ENCODE measurements around the gene SARDH.

SARDH gene

DNA sequence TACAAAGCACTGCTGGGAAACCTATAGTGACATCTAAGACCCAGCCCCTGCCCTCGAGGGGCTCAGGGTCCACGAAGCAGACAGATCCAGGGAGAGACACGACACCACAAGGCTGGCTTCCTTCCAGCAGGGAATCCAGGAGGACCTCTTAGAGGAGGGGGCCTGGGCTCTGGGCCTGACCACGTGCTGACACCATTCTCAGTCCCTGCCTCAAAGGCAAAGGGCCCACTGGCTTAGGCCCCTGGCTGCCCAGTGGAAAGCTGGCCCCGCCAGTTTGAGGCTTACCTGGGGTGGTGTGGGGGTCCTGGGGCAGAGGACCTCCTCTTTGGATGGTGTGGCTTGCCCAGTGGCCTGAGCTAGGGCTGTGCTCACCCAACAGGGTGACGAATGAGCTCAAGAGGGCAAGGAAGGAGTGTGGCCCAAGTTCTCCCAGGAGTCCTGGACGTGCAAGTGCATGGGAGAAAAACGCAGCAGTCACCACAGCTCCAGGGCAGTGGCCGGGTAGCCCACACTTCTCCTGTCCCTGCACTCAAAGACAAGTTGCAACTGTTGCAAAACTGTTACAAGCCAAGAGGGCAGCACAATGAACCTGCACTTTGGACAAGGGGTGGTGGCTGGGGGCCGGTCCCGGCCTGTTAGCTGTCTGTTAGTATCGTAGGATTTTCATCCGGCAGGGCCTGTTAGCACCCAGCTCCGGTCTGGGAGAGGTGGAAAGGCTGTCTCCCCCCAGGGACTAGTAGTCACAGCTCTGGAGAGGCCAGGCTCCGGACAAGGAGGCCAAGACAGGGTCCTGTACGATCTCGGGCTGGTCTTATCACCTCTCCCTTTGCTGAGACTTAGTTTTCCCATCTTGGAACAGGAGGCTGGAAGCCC, 1.5 kb upstream of the SARDH start:
- Histone ChIP-seq H3K36me3 (ENCODE audit: insufficient read depth) (no peaks in the 10 kb centered on the region), H3K9ac (no peak overlapping the region), H2AFZ (ENCODE audit: low read depth) (no peak overlapping the region), H3K27me3 (ENCODE audit: insufficient read depth, low read depth) (peaks cover 76% of the 10 kb centered on the region), H3K4me2 (no peak overlapping the region), H3K79me2 (ENCODE audit: insufficient read depth, low read depth) (no peaks in the 10 kb centered on the region), H4K20me1 (ENCODE audit: insufficient read depth) (no peaks in the 10 kb centered on the region), H3K4me1 (ENCODE audit: low read depth, poor library complexity, severe bottlenecking) (no peaks in the 10 kb centered on the region), H3K4me3 (IDR thresholded peaks at IDR 0.05; ENCODE audit: insufficient read depth, low read depth, low read length) (no peak overlapping the region), H3K27ac (no peak overlapping the region)
- TF ChIP-seq, protein P1, sequence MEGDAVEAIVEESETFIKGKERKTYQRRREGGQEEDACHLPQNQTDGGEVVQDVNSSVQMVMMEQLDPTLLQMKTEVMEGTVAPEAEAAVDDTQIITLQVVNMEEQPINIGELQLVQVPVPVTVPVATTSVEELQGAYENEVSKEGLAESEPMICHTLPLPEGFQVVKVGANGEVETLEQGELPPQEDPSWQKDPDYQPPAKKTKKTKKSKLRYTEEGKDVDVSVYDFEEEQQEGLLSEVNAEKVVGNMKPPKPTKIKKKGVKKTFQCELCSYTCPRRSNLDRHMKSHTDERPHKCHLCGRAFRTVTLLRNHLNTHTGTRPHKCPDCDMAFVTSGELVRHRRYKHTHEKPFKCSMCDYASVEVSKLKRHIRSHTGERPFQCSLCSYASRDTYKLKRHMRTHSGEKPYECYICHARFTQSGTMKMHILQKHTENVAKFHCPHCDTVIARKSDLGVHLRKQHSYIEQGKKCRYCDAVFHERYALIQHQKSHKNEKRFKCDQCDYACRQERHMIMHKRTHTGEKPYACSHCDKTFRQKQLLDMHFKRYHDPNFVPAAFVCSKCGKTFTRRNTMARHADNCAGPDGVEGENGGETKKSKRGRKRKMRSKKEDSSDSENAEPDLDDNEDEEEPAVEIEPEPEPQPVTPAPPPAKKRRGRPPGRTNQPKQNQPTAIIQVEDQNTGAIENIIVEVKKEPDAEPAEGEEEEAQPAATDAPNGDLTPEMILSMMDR (conservative IDR thresholded peaks at IDR 0.05; ENCODE audit: low read depth, low read length), result no peak

DNA sequence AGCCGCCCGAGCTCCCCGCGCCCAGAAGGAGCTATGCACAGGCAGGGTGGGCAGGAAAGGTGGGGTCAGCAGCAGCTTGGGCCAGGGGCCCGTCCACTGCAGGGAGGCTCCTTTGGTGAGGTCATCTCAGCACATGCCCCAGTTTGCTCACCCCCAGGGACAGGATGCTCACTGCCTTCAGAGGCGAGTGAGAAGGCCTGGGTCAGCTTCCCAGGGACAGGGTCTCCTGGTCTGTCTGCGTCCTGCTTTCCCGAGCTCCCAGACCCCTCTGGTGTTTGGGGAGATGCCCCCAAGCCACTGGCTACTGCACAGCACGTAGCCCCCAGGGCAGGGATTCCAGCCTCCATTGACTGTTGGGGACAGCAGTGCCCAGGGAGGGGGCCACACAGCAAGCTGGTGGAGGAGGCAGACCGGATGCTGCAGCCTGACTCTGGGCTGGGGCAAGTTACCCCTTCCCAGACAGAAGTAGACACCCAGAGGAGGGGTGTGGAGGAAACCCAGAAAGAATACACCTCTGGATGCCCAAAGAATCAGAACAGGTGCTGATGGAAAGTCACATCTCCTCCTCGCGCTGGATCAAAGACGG, 581 bp upstream of the SARDH start:
- Histone ChIP-seq H4K20me1 (ENCODE audit: insufficient read depth) (no peaks in the 10 kb centered on the region), H3K4me2 (no peak overlapping the region), H3K79me2 (ENCODE audit: insufficient read depth, low read depth) (no peaks in the 10 kb centered on the region), H2AFZ (ENCODE audit: low read depth) (no peak overlapping the region), H3K9ac (no peak overlapping the region), H3K4me1 (ENCODE audit: low read depth, poor library complexity, severe bottlenecking) (no peaks in the 10 kb centered on the region), H3K4me3 (IDR thresholded peaks at IDR 0.05; ENCODE audit: insufficient read depth, low read depth, low read length) (no peak overlapping the region), H3K36me3 (ENCODE audit: insufficient read depth) (no peaks in the 10 kb centered on the region), H3K27me3 (ENCODE audit: insufficient read depth, low read depth) (peaks cover 79% of the 10 kb centered on the region), H3K27ac (no peak overlapping the region)
- TF ChIP-seq, protein P1 (conservative IDR thresholded peaks at IDR 0.05; ENCODE audit: low read depth, low read length), result no peak

DNA sequence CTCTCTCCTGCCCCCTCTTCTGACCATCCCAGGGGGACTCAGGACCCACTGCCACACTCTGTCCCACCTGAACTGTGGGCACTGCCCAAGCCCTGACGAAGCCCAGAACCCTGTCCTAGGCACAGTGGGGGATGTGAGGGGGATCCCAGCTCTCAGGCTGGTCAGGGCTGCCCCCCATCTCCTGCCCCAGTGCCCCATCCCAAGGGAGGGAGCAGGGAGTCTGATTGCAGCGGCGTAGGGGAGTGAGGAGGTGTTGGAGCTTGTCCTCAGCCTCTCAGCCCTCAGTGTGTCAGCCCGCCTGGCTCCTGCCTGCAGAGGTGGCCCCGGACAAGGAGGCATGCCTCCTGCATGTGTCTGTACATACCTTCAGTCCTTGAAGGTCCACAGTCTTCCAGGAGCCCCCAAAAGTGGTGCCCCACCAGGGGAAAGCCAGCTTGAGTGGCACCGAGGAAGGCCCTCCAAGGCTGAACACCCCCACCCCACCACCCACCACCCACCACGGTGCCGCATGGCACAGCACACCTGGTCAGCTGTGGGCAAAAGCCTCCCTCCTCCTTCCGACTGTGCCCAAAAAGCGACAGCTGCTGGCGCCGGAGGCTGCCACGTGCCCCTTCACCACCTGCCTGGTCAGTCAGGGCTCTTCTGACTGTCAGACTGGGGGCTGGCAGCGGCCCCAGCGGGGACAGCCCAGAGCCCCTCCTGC, 930 bp downstream of the SARDH start:
- Histone ChIP-seq H2AFZ (ENCODE audit: low read depth) (no peak overlapping the region), H4K20me1 (ENCODE audit: insufficient read depth) (no peaks in the 10 kb centered on the region), H3K79me2 (ENCODE audit: insufficient read depth, low read depth) (no peaks in the 10 kb centered on the region), H3K36me3 (ENCODE audit: insufficient read depth) (no peaks in the 10 kb centered on the region), H3K9ac (no peak overlapping the region), H3K27ac (no peak overlapping the region), H3K4me1 (ENCODE audit: low read depth, poor library complexity, severe bottlenecking) (no peaks in the 10 kb centered on the region), H3K27me3 (ENCODE audit: insufficient read depth, low read depth) (peaks cover 68% of the 10 kb centered on the region), H3K4me3 (IDR thresholded peaks at IDR 0.05; ENCODE audit: insufficient read depth, low read depth, low read length) (no peak overlapping the region), H3K4me2 (no peak overlapping the region)
- TF ChIP-seq, protein P1 (conservative IDR thresholded peaks at IDR 0.05; ENCODE audit: low read depth, low read length), result no peak

DNA sequence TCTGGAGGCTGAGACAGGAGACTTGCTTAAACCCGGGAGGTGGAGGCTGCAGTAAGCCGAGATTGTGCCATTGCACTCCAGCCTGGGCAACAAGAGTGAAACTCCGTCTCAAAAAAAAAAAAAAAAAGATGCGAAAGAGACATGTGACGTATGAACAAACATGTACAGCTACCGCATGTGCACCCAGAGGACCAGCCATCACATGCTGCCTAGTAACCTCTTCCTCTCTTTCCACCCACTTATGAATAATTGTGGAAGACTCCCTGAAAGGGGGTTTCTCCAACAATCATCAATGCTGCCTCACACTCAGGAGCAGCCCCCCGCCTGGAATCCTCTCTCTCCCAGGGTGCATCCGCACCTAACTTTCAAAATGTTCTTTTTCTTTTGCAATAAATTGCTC, 2.2 kb downstream of the SARDH start:
- H2AFZ ChIP-seq (ENCODE audit: low read depth), result no peak overlapping the region
- TF ChIP-seq, protein P1 (conservative IDR thresholded peaks at IDR 0.05; ENCODE audit: low read depth, low read length), result no peak
- H3K4me3 ChIP-seq (IDR thresholded peaks at IDR 0.05; ENCODE audit: insufficient read depth, low read depth, low read length), result no peak overlapping the region
- H3K36me3 ChIP-seq (ENCODE audit: insufficient read depth), result no peaks in the 10 kb centered on the region
- H3K27me3 ChIP-seq (ENCODE audit: insufficient read depth, low read depth), result peaks cover 65% of the 10 kb centered on the region
- H3K79me2 ChIP-seq (ENCODE audit: insufficient read depth, low read depth), result no peaks in the 10 kb centered on the region
- no peak overlapping the region for H3K9ac ChIP-seq
- no peak overlapping the region for H3K4me2 ChIP-seq
- H3K27ac ChIP-seq, result no peak overlapping the region
- no peaks in the 10 kb centered on the region for H4K20me1 ChIP-seq (ENCODE audit: insufficient read depth)
- H3K4me1 ChIP-seq (ENCODE audit: low read depth, poor library complexity, severe bottlenecking), result no peaks in the 10 kb centered on the region

Data from KMS-11 (cell line).